Measurements from ENCODE around the gene PI4K2A. TPM values are rescaled to one million over a fixed set of nuclear protein-coding genes. Genes with fewer than 3 reads are reported as not detected.
A peak's percentile ranks its signal among the peaks of the same experiment; 100 is the strongest.

PI4K2A gene
- total RNA-seq, 1 experiment from 2014 or later = 23.5 TPM

- Mint-ChIP-seq H3K9me3 (ENCODE audit: unreplicated experiment) (no peaks in the 10 kb centered on the region), H3K27ac (ENCODE audit: low read depth, unreplicated experiment) (peak overlapping the region; percentile 49), H3K4me1 (ENCODE audit: insufficient read depth, unreplicated experiment) (peaks cover 58% of the 10 kb centered on the region), H3K4me3 (ENCODE audit: unreplicated experiment) (no peak overlapping the region), H3K36me3 (ENCODE audit: insufficient read depth, unreplicated experiment) (peaks cover 24% of the 10 kb centered on the region), H3K27me3 (ENCODE audit: insufficient read depth, unreplicated experiment) (no peaks in the 10 kb centered on the region)
- POLR2A ChIA-PET = interaction anchor here (0.6 to 15.6 kb wide), 6 partner anchors 7 to 75 kb away, joined by 3 to 539 read pairs (median 136); partner anchors contain the start of genes AVPI1, MARVELD1 and ZFYVE27
- no TSS peak for BruUV-seq (replicated peaks)
- CTCF ChIA-PET = interaction anchor here (1.1 to 15.8 kb wide), 4 partner anchors 11 to 36 kb away, joined by 4 to 847 read pairs (median 8); partner anchors contain the start of genes AVPI1 and MARVELD1
- TF ChIP-seq CTCF (IDR thresholded peaks at IDR 0.05; ENCODE audit: unreplicated experiment) = no peak
- DNase-seq (ENCODE audit: unreplicated experiment) = no peak
- intact Hi-C loops (cut with micrococcal nuclease) = no loop called here
These were observed 81.7 kb downstream of the PI4K2A start for GRCh38 chr10:97721871-97722780.

- CTCF ChIA-PET = interaction anchor here (0.6 to 15.8 kb wide), 6 partner anchors 9 to 444 kb away, joined by 3 to 847 read pairs (median 8); partner anchors contain the start of genes AVPI1 and MARVELD1
- intact Hi-C loops (cut with micrococcal nuclease) = no loop called here
- no peak overlapping the region for H3K27ac Mint-ChIP-seq (ENCODE audit: low read depth, unreplicated experiment)
- no peak overlapping the region for H3K4me3 Mint-ChIP-seq (ENCODE audit: unreplicated experiment)
- peaks cover 49% of the 10 kb centered on the region for H3K4me1 Mint-ChIP-seq (ENCODE audit: insufficient read depth, unreplicated experiment)
- no peaks in the 10 kb centered on the region for H3K9me3 Mint-ChIP-seq (ENCODE audit: unreplicated experiment)
- no TSS peak for BruUV-seq (replicated peaks)
- no peaks in the 10 kb centered on the region for H3K27me3 Mint-ChIP-seq (ENCODE audit: insufficient read depth, unreplicated experiment)
- H3K36me3 Mint-ChIP-seq (ENCODE audit: insufficient read depth, unreplicated experiment) = peaks cover 15% of the 10 kb centered on the region
- no peak for DNase-seq (ENCODE audit: unreplicated experiment)
- TF ChIP-seq CTCF (IDR thresholded peaks at IDR 0.05; ENCODE audit: unreplicated experiment) = no peak
- POLR2A ChIA-PET = interaction anchor here (1.1 to 15.6 kb wide), 6 partner anchors 8 to 74 kb away, joined by 3 to 539 read pairs (median 40); partner anchors contain the start of genes AVPI1, MARVELD1 and ZFYVE27
These were observed 82.5 kb downstream of the PI4K2A start for GRCh38 chr10:97723001-97723400.

GRCh38 chr10:97724341-97724941 is 84.0 kb downstream of the PI4K2A start:
- POLR2A ChIA-PET = interaction anchor here (0.6 to 15.6 kb wide), 15 partner anchors 10 to 325 kb away, joined by 3 to 539 read pairs (median 4); partner anchors contain the start of genes ANKRD2, AVPI1, MARVELD1 and PI4K2A
- peak overlapping the region; percentile 55 for H3K27ac Mint-ChIP-seq (ENCODE audit: low read depth, unreplicated experiment)

More at GRCh38 chr10:97724341-97724941, 84.0 kb downstream of the PI4K2A start:
- peak; percentile 97 for DNase-seq (ENCODE audit: unreplicated experiment)
- peaks cover 39% of the 10 kb centered on the region for H3K4me1 Mint-ChIP-seq (ENCODE audit: insufficient read depth, unreplicated experiment)
- CTCF ChIA-PET = interaction anchor here (0.7 to 15.8 kb wide), 10 partner anchors 8 to 258 kb away, joined by 3 to 847 read pairs (median 4); partner anchors contain the start of genes AVPI1, MARVELD1 and ZFYVE27
- intact Hi-C loops (cut with micrococcal nuclease) = loop anchor here (2.0 kb wide), 1 partner anchor 38 kb away; the partner anchor contains the start of gene AVPI1
- BruUV-seq (replicated peaks) = no TSS peak
- H3K36me3 Mint-ChIP-seq (ENCODE audit: insufficient read depth, unreplicated experiment) = peaks cover 5% of the 10 kb centered on the region
- H3K4me3 Mint-ChIP-seq (ENCODE audit: unreplicated experiment) = peak overlapping the region; percentile 19
- H3K9me3 Mint-ChIP-seq (ENCODE audit: unreplicated experiment) = no peaks in the 10 kb centered on the region
- no peak for TF ChIP-seq CTCF (IDR thresholded peaks at IDR 0.05; ENCODE audit: unreplicated experiment)
- H3K27me3 Mint-ChIP-seq (ENCODE audit: insufficient read depth, unreplicated experiment) = no peaks in the 10 kb centered on the region

Other genes with a start within 250 kb of the PI4K2A start
- gene RRP12, start 239.3 kb upstream of the PI4K2A start, total RNA-seq (2022) = 66.1 and 86.7 TPM in 2 replicates
- gene PGAM1, start 214.5 kb upstream of the PI4K2A start, total RNA-seq (2022) = 235 and 248 TPM in 2 replicates
- gene EXOSC1, start 194.7 kb upstream of the PI4K2A start, total RNA-seq (2022) = 56.5 and 62.3 TPM in 2 replicates
- gene ZDHHC16, start 194.5 kb upstream of the PI4K2A start, total RNA-seq (2022) = 44.9 and 48.0 TPM in 2 replicates
- gene MMS19, start 142.2 kb upstream of the PI4K2A start, total RNA-seq (2022) = 67.0 and 67.2 TPM in 2 replicates
- 7.2 and 7.8 TPM in 2 replicates for gene UBTD1, start 141.7 kb upstream of the PI4K2A start, total RNA-seq (2022)
- gene ANKRD2, start 67.9 kb upstream of the PI4K2A start, total RNA-seq (2022) = 1.8 and 5.8 TPM in 2 replicates
- 0.88 and 1.7 TPM in 2 replicates for gene HOGA1, start 56.3 kb upstream of the PI4K2A start, total RNA-seq (2022)
- 0.26 TPM in 1 of 2 replicates, not detected in the other for gene C10orf62, start 51.0 kb upstream of the PI4K2A start, total RNA-seq (2022)
- 14.2 and 14.5 TPM in 2 replicates for gene MORN4, start 7.2 kb upstream of the PI4K2A start, total RNA-seq (2022)
- gene AVPI1, start 46.6 kb downstream of the PI4K2A start, total RNA-seq (2022) = 276 and 305 TPM in 2 replicates
- 51.0 and 54.9 TPM in 2 replicates for gene MARVELD1, start 73.1 kb downstream of the PI4K2A start, total RNA-seq (2022)
- gene ZFYVE27, start 96.5 kb downstream of the PI4K2A start, total RNA-seq (2022) = 25.7 and 28.7 TPM in 2 replicates
- gene SFRP5, start 131.3 kb downstream of the PI4K2A start, total RNA-seq (2022) = not detected in 2 replicates
- gene GOLGA7B, start 209.2 kb downstream of the PI4K2A start, total RNA-seq (2022) = 0.05 TPM in 1 of 2 replicates, not detected in the other

Data from MCF 10A (cell line).